Neuron (in vitro differentiated cells): ENCODE results near the gene OR2A42.
"Not testable (repeated sequence)": the region's sequence is repeated elsewhere in the genome, so short reads cannot be mapped to it uniquely, and the experiment has no call there.

Source experiments
- H2AFZ ChIP-seq: one replicate; pipeline ENCODE4 v1.6.1; 2013; ENCODE audit warnings: low read depth, mild to moderate bottlenecking, inconsistent platforms, low read length, moderate library complexity
- H3K27me3 ChIP-seq: one replicate; pipeline ENCODE4 v1.6.1; 2013; ENCODE audit warnings: low read length; ENCODE audit not compliant: insufficient read depth
- H3K36me3 ChIP-seq: one replicate; pipeline ENCODE4 v1.6.1; 2013; ENCODE audit warnings: low read length; ENCODE audit not compliant: insufficient read depth
- H3K4me1 ChIP-seq: one replicate; pipeline ENCODE4 v1.6.1; 2013; ENCODE audit warnings: low read length; ENCODE audit not compliant: insufficient read depth
- H3K4me3 ChIP-seq: 2 replicates; pipeline ENCODE4 v1.5.1; 2013; ENCODE audit warnings: mild to moderate bottlenecking, low read length, moderate library complexity
- H3K9me3 ChIP-seq: one replicate; pipeline ENCODE4 v1.6.1; 2013; ENCODE audit warnings: low read length

The OR2A42 gene, protein sequence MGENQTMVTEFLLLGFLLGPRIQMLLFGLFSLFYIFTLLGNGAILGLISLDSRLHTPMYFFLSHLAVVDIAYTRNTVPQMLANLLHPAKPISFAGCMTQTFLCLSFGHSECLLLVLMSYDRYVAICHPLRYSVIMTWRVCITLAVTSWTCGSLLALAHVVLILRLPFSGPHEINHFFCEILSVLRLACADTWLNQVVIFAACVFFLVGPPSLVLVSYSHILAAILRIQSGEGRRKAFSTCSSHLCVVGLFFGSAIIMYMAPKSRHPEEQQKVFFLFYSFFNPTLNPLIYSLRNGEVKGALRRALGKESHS

DNA sequence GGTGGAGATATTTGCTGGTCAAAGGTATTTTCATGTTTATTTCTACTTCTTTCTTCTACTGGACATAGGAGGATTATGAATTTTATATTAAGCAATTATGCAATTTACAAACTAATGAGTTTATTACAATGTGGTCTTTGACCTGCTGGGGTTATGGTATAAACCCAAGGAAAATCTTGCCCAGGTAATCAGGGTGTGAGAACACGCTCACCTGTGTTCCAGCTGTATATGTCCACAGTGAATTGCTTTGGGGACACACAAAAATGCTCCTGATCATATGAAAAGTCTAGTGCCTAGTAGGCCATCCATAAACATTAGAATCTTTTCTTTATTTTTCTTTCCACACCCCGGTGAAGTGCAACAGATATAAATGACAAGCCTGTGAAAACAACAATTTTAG, at the start of gene OR2A42:
Gene OR2A42, minus strand, starts transcription at position 241 of the 400 bp plus-strand sequence. CDS start 6,762 bp downstream, outside the sequence.
- H3K27me3 ChIP-seq, H3K4me3 ChIP-seq, H2AFZ ChIP-seq, H3K9me3 ChIP-seq, H3K36me3 ChIP-seq, H3K4me1 ChIP-seq: not testable (repeated sequence)

DNA sequence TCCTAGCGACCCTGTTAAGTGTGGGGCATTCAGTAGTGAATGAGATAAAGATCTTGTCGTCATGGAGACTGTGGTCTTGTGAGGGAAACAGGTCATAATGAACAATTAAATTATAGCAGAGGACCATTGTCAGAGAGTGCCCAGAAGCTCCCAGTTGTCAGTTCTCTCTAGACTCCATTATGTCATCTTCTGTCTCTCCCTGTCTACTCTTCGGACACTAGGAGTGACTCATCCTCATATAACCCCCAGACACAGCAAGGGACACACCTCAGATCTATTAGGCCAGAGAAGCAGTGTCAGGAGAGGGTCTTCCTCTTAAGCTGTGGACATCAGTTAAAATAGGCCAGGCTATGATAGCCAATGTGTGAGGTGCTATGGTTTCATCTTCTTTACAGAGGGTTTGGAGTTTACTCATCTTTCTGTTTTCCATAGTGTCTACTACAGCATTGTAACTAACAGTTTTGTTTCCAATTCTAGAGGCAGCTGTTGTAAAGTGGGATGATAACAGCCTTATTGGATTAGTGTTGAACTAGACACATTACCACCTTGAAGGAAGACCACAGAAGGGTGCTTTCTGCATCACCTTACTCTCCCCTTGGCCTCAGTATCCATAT, 47.9 kb upstream of the OR2A42 start:
- H3K4me1 ChIP-seq, H3K4me3 ChIP-seq, H3K27me3 ChIP-seq, H3K9me3 ChIP-seq, H3K36me3 ChIP-seq, H2AFZ ChIP-seq: not testable (repeated sequence)

DNA sequence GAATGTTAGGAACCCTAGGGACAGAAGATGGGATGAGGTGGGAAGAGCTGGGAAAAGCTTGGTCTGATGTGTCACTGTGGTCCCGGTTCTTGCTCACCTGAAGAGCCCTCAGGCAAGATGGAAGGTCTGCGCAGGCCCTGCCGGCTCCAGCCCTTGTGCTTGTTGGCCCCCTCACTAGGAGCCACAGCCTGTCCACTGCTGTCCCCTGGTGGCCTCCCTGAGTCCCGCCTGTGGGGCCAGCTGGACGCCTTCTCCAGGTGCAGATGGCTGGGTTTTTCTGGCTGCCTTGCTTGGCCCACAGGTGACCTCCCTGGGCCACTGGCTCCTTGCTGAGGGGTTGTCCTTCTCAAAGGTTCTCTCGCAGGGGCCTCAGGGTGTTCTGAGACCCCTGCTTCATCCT, 44.3 kb upstream of the OR2A42 start:
- not testable (repeated sequence) for H2AFZ ChIP-seq

DNA sequence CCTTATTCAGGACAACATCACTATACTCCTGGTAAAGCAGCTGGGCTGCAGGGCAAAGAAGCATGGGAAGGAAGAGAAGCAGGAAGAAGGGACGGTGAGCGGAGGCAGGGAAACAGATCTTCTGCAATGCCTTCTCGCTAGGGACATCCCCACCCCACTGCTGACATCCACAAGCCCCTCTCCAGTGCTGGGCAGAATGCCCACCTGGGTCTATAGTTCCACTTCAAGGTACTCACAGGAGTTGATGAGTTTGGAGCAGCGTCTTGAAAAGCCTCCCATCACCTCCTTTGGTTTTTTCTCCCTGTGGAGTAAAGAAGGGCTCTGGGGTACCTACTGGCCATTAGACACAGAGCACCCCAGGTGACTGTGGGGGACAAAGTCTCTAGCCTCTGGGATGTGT, 43.1 kb upstream of the OR2A42 start:
- H3K4me3 ChIP-seq, H3K36me3 ChIP-seq, H3K27me3 ChIP-seq, H2AFZ ChIP-seq, H3K4me1 ChIP-seq, H3K9me3 ChIP-seq: not testable (repeated sequence)

More for the DNA sequence above, 44.3 kb upstream of the OR2A42 start:
- H3K36me3 ChIP-seq, H3K4me1 ChIP-seq, H3K27me3 ChIP-seq, H3K9me3 ChIP-seq, H3K4me3 ChIP-seq: not testable (repeated sequence)

DNA sequence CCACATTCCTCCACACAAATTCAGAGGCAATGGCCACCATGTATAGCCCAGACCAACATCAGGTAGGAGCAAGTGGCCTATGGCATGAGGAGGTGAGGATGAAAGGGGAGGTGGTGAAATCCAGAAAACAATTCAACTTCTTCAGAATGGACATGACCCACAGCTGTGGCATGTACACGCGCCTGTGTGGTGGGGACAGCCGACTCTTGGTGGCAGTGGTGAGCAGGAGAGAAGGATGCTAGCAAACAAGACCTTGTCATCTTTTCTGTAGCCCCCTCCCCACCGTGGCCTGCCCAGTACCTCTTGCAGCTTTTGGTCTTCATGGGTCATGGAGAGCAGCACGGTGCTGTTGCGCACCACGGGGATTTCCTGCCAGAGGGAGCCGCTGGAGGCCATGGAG, 42.6 kb upstream of the OR2A42 start:
- H2AFZ ChIP-seq: not testable (repeated sequence)

DNA sequence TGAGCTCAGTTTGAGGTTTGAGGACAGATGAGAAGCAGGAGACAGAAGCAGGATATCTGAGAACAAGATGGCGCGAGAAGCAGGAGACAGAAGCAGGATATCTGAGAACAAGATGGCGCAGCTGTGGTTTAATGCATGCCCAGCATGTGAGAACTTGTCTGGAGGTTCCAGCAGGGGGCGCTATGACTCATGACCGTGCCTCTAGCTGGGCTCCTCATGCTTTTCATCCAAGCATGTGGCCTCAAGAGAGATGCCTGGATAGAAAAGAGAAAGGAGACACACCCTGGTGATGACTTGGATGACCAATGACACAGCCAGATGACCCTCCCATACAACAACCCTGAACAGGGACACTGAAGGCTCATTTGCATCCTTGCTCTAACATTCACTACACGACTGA, 40.6 kb upstream of the OR2A42 start:
- H3K4me3 ChIP-seq, H2AFZ ChIP-seq, H3K27me3 ChIP-seq, H3K4me1 ChIP-seq, H3K9me3 ChIP-seq, H3K36me3 ChIP-seq: not testable (repeated sequence)

More for the DNA sequence above, 42.6 kb upstream of the OR2A42 start:
- H3K4me3 ChIP-seq, H3K36me3 ChIP-seq, H3K27me3 ChIP-seq, H3K9me3 ChIP-seq, H3K4me1 ChIP-seq: not testable (repeated sequence)

DNA sequence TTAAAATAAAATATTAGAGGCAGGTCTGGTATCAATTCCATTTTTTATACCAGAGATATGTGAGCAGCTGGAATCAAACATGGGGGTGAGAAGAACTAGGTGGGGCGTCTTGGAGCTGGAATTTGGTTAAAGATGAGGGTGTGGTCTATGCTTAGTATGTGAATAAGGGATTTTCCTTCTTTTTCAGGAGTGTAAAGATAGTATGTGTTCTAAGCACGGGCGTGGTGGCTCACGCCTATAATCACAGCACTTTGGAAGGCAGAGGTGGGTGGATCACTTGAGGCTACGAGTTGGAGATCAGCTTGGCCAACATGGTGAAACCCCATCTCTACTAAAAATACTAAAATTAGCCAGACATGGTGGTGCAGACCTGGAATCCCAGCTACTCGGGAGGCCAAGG, 35.9 kb upstream of the OR2A42 start:
- not testable (repeated sequence) for H3K9me3 ChIP-seq, H3K27me3 ChIP-seq, H2AFZ ChIP-seq, H3K4me1 ChIP-seq, H3K36me3 ChIP-seq, H3K4me3 ChIP-seq

DNA sequence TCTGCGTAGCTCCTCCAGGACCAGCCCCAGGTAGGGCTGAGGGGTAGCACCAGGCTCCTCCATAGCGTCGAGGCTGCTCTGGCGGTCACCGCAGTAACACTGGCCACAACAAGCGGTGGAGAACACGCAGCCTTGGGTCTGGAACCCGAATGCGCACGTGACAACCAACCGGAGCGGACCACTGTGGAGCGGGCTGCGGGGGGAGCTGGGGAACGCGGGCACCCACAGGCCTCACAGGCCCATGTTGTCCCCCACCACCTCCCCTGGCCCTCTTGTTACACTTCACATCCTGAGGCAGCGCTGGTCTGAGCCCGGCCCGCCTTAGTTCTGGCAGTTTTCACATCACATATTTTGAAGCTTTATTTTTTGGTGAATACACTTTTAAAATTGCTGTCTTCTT, 29.8 kb upstream of the OR2A42 start, which contains the start of gene CTAGE8:
Gene CTAGE8, minus strand, starts transcription at position 101 of the 400 bp plus-strand sequence. Its CDS starts 38 bp downstream, at position 63.
- not testable (repeated sequence) for H2AFZ ChIP-seq, H3K9me3 ChIP-seq, H3K4me1 ChIP-seq, H3K27me3 ChIP-seq, H3K4me3 ChIP-seq, H3K36me3 ChIP-seq

DNA sequence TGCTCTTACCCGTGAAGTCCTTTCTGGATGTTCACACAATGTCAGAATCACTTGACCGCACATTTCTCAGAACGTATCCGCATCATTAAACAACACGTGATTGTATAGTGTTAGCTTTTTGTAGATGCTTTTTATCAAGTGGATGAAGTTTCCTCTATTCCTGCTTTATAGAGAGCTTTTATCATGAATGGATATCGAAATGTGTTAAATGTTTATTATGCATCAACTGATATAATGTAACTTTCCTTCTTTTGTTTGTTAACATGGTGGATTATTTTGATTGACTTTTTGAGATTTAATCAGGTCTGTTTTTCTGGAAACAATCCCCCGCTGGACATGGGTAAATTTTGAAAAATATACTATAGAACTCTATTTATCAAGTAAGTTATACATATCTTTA, 25.3 kb upstream of the OR2A42 start, which contains the start of gene OR2A7:
Gene OR2A7, minus strand, starts transcription at position 101 of the 400 bp plus-strand sequence. CDS start 5,164 bp downstream, outside the sequence.
- not testable (repeated sequence) for H3K9me3 ChIP-seq, H3K36me3 ChIP-seq, H3K4me3 ChIP-seq, H3K4me1 ChIP-seq, H2AFZ ChIP-seq, H3K27me3 ChIP-seq

DNA sequence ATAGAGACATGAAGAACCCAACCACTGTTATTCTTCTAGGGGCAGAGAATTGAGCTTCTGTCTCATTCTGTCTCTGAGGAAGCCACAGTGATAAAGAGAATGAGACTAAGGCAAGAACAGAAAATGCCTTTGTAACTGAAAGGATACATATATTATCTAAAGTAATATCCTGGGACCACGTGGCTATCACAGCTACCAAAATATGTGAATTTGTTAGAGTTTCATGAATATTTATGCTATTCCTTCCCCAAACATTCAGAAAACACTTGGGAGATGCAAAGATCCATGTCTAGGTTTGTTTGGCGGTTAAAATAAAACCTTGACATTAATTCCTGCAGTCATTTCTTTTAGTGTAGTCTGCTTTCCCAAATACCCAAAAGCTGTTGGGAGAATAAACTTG, 22.7 kb upstream of the OR2A42 start:
- not testable (repeated sequence) for H2AFZ ChIP-seq, H3K36me3 ChIP-seq, H3K27me3 ChIP-seq, H3K9me3 ChIP-seq, H3K4me3 ChIP-seq, H3K4me1 ChIP-seq

DNA sequence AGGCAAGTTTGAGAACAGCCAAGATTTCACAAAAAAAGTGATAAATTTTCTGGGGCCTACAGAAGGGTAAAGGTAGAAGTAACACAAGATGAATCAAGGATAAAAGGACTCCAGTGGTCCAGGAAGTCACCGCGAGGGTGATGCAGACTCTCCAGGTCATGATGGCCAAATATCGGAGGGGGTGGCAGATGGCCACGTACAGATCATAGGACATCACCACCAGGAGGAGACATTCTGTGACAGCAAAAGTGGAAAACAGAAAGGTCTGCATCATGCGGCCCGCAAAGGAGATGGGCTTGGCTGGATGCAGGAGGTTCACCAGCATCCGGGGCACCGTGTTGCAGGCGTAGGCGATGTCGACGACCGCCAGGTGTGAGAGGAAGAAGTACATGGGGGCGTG, 19.7 kb upstream of the OR2A42 start:
- not testable (repeated sequence) for H3K36me3 ChIP-seq, H3K27me3 ChIP-seq, H3K9me3 ChIP-seq, H3K4me3 ChIP-seq, H3K4me1 ChIP-seq, H2AFZ ChIP-seq

DNA sequence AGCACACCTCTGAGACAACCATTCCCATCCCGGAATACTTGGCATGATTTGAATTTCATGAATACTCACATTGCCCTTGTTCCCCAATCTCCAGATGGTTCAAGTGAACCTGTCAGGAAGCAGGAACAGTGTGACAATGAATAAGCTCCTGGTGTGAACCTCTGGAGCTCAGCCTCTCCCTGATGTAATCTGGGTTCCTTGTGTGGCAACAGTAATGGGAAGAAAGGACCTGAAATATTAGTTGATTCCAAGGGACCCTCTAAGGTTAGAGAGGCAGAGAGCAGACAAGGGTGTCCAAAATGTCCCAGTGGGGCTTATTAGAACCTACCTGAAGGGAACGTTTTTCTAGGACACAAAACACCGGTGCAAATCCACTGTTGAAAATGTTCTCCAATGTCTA, 16.7 kb upstream of the OR2A42 start:
- Histone ChIP-seq H3K9me3 (no peaks in the 10 kb centered on the region), H3K27me3 (no peaks in the 10 kb centered on the region), H3K4me3 (no peak overlapping the region), H3K4me1 (no peaks in the 10 kb centered on the region), H3K36me3 (no peaks in the 10 kb centered on the region), H2AFZ (no peak overlapping the region)

DNA sequence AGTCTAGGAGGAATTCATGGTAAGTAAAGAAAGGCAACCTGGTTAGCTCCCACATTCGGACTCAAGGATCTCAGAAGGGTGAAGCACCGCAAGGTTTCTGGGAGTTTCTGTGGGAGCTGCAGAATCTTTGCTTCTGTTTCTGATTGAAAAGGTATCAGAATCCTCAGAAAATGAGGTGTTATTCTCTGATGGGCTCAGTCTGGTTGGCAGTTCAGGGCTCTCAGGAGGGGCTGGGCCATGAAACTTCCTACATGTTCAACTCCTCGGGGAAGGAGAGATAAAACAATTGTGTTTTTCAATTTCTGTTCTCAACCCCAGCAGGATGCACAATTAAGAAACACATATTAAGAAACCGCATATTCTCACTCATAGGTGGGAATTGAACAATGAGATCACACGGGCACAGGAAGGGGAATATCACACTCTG, 16.1 kb upstream of the OR2A42 start:
- no peak overlapping the region for H3K4me3 ChIP-seq
- H3K4me1 ChIP-seq: no peaks in the 10 kb centered on the region
- H2AFZ ChIP-seq: no peak overlapping the region
- no peaks in the 10 kb centered on the region for H3K27me3 ChIP-seq
- no peaks in the 10 kb centered on the region for H3K36me3 ChIP-seq
- H3K9me3 ChIP-seq: no peaks in the 10 kb centered on the region

DNA sequence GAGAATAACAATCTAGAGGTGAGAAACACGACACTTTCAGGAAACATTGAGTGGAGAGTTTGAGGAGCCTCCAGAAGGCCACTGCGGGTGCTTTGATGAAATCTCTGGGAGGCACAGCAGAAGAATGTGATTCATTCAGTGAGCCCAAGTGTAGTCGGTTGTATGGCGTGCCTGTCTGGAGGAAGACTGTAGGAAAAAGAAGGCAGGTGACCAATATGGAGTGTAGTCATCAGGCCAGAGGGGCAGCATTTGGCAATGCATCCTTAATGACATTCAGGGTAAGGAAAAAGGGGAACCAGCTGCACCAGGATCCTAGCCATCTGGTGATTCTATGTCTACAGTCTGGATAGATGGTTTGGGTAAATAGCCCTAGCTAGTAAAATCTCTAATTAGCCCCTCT, 12.9 kb upstream of the OR2A42 start:
- not testable (repeated sequence) for H3K9me3 ChIP-seq, H3K27me3 ChIP-seq, H3K36me3 ChIP-seq, H3K4me3 ChIP-seq, H3K4me1 ChIP-seq, H2AFZ ChIP-seq
